GM23338 (cell line): ENCODE measurements around the gene AP2A2. TPM values are rescaled to one million over a fixed set of nuclear protein-coding genes. Genes with fewer than 3 reads are reported as not detected.

ENCODE experiments used
- ATAC-seq: fragments of 200-7000 bp; cut with Tn5 transposase; 3 replicates; pipeline ENCODE4 v1.9.1; 2020
- DNase-seq: peaks from one replicate; pipeline ENCODE4 v3.0.0-alpha.2; 2015; ENCODE audit warnings: low spot score
- H2AFZ ChIP-seq: fragments of 200-600 bp; sonication (generic); 2 replicates; pipeline ENCODE4 v1.8.0; 2016; ENCODE audit warnings: antibody characterized with exemption, mild to moderate bottlenecking, moderate library complexity
- H3F3A ChIP-seq: fragments of 200-600 bp; sonication (generic); replicated peaks from 2 replicates; pipeline ENCODE4 v1.8.0; 2017; ENCODE audit warnings: antibody characterized with exemption, mixed run types, low read depth
- H3K27ac ChIP-seq: fragments of 200-600 bp; sonication (generic); 2 replicates; pipeline ENCODE4 v1.6.1; 2016; ENCODE audit warnings: low read depth
- H3K27me3 ChIP-seq: fragments of 200-600 bp; sonication (generic); 2 replicates; pipeline ENCODE4 v1.8.0; 2016; ENCODE audit warnings: mild to moderate bottlenecking, mixed run types, moderate library complexity; ENCODE audit not compliant: insufficient read depth
- H3K36me3 ChIP-seq: fragments of 200-600 bp; sonication (generic); 2 replicates; pipeline ENCODE4 v1.8.0; 2016; ENCODE audit warnings: mild to moderate bottlenecking; ENCODE audit not compliant: insufficient read depth
- H3K4me1 ChIP-seq: fragments of 200-600 bp; sonication (generic); 2 replicates; pipeline ENCODE4 v1.8.0; 2016; ENCODE audit warnings: mild to moderate bottlenecking, moderate library complexity; ENCODE audit not compliant: insufficient read depth
- H3K4me2 ChIP-seq: fragments of 200-600 bp; sonication (generic); 2 replicates; pipeline ENCODE4 v1.7.1; 2017; ENCODE audit warnings: mixed run types
- H3K4me3 ChIP-seq: fragments of 200-600 bp; sonication (generic); 2 replicates; pipeline ENCODE4 v1.6.1; 2016; ENCODE audit warnings: mixed run types
- H3K79me2 ChIP-seq: fragments of 200-600 bp; sonication (generic); replicated peaks from 2 replicates; pipeline ENCODE4 v1.8.0; 2017; ENCODE audit warnings: mild to moderate bottlenecking; ENCODE audit not compliant: insufficient read depth
- H3K9me2 ChIP-seq: fragments of 200-600 bp; sonication (generic); 2 replicates; pipeline ENCODE4 v1.8.0; 2017; ENCODE audit not compliant: insufficient read depth
- H4K20me1 ChIP-seq: fragments of 200-600 bp; sonication (generic); replicated peaks from 2 replicates; pipeline ENCODE4 v1.8.0; 2017; ENCODE audit warnings: mild to moderate bottlenecking; ENCODE audit not compliant: insufficient read depth
- H3K27ac Mint-ChIP-seq: 2 replicates; pipeline ENCODE4 v1.8.0; 2020; ENCODE audit warnings: inconsistent platforms, mild to moderate bottlenecking, moderate library complexity, mixed read lengths
- H3K27me3 Mint-ChIP-seq: 3 replicates; pipeline ENCODE4 v1.8.0; 2022; ENCODE audit warnings: low read depth, mild to moderate bottlenecking, moderate library complexity, mixed read lengths, inconsistent platforms; ENCODE audit not compliant: insufficient read depth, poor library complexity
- H3K36me3 Mint-ChIP-seq: 3 replicates; pipeline ENCODE4 v1.8.0; 2021; ENCODE audit warnings: low read depth, mild to moderate bottlenecking, inconsistent platforms, moderate library complexity, mixed read lengths
- H3K4me1 Mint-ChIP-seq: 3 replicates; pipeline ENCODE4 v1.8.0; 2020; ENCODE audit warnings: mild to moderate bottlenecking, inconsistent platforms, mixed read lengths
- H3K4me3 Mint-ChIP-seq: 3 replicates; pipeline ENCODE4 v1.8.0; 2021; ENCODE audit warnings: moderate library complexity, mild to moderate bottlenecking, inconsistent platforms, mixed read lengths
- H3K9me3 Mint-ChIP-seq: 3 replicates; pipeline ENCODE4 v1.8.0; 2020; ENCODE audit warnings: moderate library complexity, mild to moderate bottlenecking, inconsistent platforms, mixed read lengths
- CREB1 ChIP-seq: fragments of 250-450 bp; sonication (Bioruptor Pico); IDR thresholded peaks from 2 replicates; pipeline ENCODE4 v1.5.0; 2020; ENCODE audit warnings: low read depth, mild to moderate bottlenecking, moderate library complexity
- CTCF ChIP-seq, 2 experiments: fragments of 200-600 bp in 1 of 2; sonication (generic) in 1 of 2; conservative IDR thresholded peaks; 2 replicates each; pipeline versions ENCODE4 v1.5.1 to v1.6.1; 2016 to 2017; ENCODE audit warnings: antibody characterized with exemption in 2 of 2, low read depth in 2 of 2, mild to moderate bottlenecking in 2 of 2, moderate library complexity in 1 of 2
- EZH2 ChIP-seq: fragments of 200-600 bp; sonication (generic); IDR thresholded peaks from one replicate; pipeline ENCODE4 v1.8.0; 2017; ENCODE audit warnings: antibody characterized with exemption, mild to moderate bottlenecking, low read depth; ENCODE audit not compliant: unreplicated experiment
- POLR2AphosphoS5 ChIP-seq: IDR thresholded peaks from 2 replicates; pipeline ENCODE4 v1.6.1; 2016; ENCODE audit warnings: antibody characterized with exemption, low read depth
- REST ChIP-seq: IDR thresholded peaks from one replicate; pipeline ENCODE4 v1.6.1; 2018; ENCODE audit warnings: antibody characterized with exemption; ENCODE audit not compliant: unreplicated experiment
- ZNF114 ChIP-seq: fragments of 250-450 bp; sonication (Bioruptor Pico); IDR thresholded peaks from 2 replicates; pipeline ENCODE4 v1.5.0; 2020; ENCODE audit warnings: mild to moderate bottlenecking, moderate library complexity
- polyA plus RNA-seq: library from polyadenylated mRNA; unstranded; fragments of >200 nt; fragmentation: Nextera tagmentation; extraction: Ambion mirVana; gene quantifications from 2 replicates; pipeline ENCODE4 v1.2.1, GENCODE V29; 2016
- total RNA-seq: library from RNA; depleted of rRNA; stranded (reverse); fragments of >200 nt; shearing (Covaris generic); gene quantifications from 2 replicates; pipeline ENCODE4 v1.2.3, GENCODE V29; 2014

Gene AP2A2
- total and polyA plus RNA-seq, 2 experiments from 2014 or later, result 23.7 to 47.5 TPM

- TF ChIP-seq EZH2, result no peak
- no peak for TF ChIP-seq CTCF (conservative IDR thresholded peaks at IDR 0.05; ENCODE audit: low read depth in 2 of 2)
- TF ChIP-seq REST, result no peak
- peaks cover 50% of the 10 kb centered on the region for H3K36me3 Mint-ChIP-seq
- H3K4me3 Mint-ChIP-seq, result no peak overlapping the region
- DNase-seq (no peak), ATAC-seq (no peak)
- H2AFZ ChIP-seq, result no peak overlapping the region
- H3K4me1 ChIP-seq, result no peaks in the 10 kb centered on the region
- no peaks in the 10 kb centered on the region for H4K20me1 ChIP-seq
- H3K9me3 Mint-ChIP-seq, result peaks cover 3% of the 10 kb centered on the region; the same call in 2 of the 3 replicates
- H3K27ac ChIP-seq, result no peak overlapping the region
- no peak overlapping the region for H3K4me3 ChIP-seq
- H3K27ac Mint-ChIP-seq, result no peak overlapping the region
- H3K4me2 ChIP-seq, result no peak overlapping the region
- H3K79me2 ChIP-seq, result no peaks in the 10 kb centered on the region
- peaks cover 4% of the 10 kb centered on the region; the same call in 1 of the 2 replicates for H3K36me3 ChIP-seq
- H3K27me3 ChIP-seq, result no peaks in the 10 kb centered on the region
- H3K27me3 Mint-ChIP-seq, result peaks cover 14% of the 10 kb centered on the region
- H3K4me1 Mint-ChIP-seq, result peaks cover 2% of the 10 kb centered on the region; the same call in 1 of the 3 replicates
- H3F3A ChIP-seq, result no peaks in the 10 kb centered on the region
- H3K9me2 ChIP-seq, result no peaks in the 10 kb centered on the region
Measured at GRCh38 chr11:999009-999408, 73.3 kb downstream of the AP2A2 start.

GRCh38 chr11:1000357-1001278, 74.9 kb downstream of the AP2A2 start:
- ATAC-seq (no peak), DNase-seq (no peak)
- no peaks in the 10 kb centered on the region for H3K4me1 ChIP-seq
- no peaks in the 10 kb centered on the region for H3F3A ChIP-seq
- H3K27me3 ChIP-seq, result no peaks in the 10 kb centered on the region
- no peak for TF ChIP-seq ZNF114
- no peak for TF ChIP-seq CREB1 (CRISPR knock-in tag)
- no peak for TF ChIP-seq POLR2AphosphoS5
- peaks cover 11% of the 10 kb centered on the region; the same call in 1 of the 2 replicates for H3K36me3 ChIP-seq
- peaks cover 12% of the 10 kb centered on the region for H4K20me1 ChIP-seq
- no peak overlapping the region for H3K27ac ChIP-seq
- H3K4me3 ChIP-seq, result no peak overlapping the region
- Mint-ChIP-seq H3K4me1 (peaks cover 2% of the 10 kb centered on the region; the same call in 1 of the 3 replicates), H3K27me3 (peaks cover 15% of the 10 kb centered on the region), H3K9me3 (no peaks in the 10 kb centered on the region; the same call in 2 of the 3 replicates), H3K36me3 (peaks cover 52% of the 10 kb centered on the region), H3K27ac (peak overlapping the region; percentile 56), H3K4me3 (no peak overlapping the region)
- H3K9me2 ChIP-seq, result no peaks in the 10 kb centered on the region
- no peaks in the 10 kb centered on the region for H3K79me2 ChIP-seq
- no peak overlapping the region for H2AFZ ChIP-seq
- no peak overlapping the region for H3K4me2 ChIP-seq
